Stimulated activated CD4-positive, alpha-beta T cell treated with anti-CD3 and anti-CD28 coated beads, TNF-alpha, amount 100 ng/mL, for 48 hours (primary cell): ENCODE measurements around the gene NAA10.

Source experiments
- DNase-seq, 3 donors: peaks; one replicate each; pipeline ENCODE4 v3.0.0-alpha.2; 2020; ENCODE audit warnings: low read depth in 3 of 3

NAA10 gene

GRCh38 chrX:153908219-153908860, 26.5 kb downstream of the NAA10 start:
- no peak for DNase-seq

DNA sequence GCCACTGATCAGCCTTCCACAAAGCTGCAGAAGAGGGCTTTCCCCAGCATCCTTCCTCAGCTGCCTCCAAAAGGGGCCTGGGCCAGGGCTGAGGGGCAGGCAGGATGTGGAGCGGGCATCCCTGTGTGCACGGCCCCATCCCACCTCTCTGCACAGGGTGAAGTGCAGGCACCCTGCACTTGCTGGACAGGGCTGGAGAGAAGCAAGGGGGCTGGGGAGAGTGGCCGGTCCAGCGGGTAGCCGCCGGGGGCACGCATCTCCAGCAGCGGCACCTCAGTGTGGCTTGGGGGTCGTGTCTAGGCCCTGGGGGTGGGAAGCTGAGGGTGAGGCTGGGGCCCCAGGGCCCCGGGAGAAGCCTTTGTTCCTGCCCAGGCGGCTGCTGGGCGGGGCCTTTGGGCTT, 27.4 kb downstream of the NAA10 start:
- DNase-seq: no peak

- DNase-seq: no peak
Observed at GRCh38 chrX:153906126-153906917, 28.5 kb downstream of the NAA10 start.

DNA sequence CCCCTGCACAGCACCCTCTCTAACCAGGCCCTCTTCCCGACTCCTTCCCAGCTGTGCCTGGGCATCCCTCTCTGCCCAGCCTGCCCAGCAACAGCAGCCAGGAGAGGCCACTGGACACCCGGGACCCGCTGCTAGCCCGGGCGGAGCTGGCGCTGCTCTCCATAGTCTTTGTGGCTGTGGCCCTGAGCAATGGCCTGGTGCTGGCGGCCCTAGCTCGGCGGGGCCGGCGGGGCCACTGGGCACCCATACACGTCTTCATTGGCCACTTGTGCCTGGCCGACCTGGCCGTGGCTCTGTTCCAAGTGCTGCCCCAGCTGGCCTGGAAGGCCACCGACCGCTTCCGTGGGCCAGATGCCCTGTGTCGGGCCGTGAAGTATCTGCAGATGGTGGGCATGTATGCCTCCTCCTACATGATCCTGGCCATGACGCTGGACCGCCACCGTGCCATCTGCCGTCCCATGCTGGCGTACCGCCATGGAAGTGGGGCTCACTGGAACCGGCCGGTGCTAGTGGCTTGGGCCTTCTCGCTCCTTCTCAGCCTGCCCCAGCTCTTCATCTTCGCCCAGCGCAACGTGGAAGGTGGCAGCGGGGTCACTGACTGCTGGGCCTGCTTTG, 29.2 kb downstream of the NAA10 start:
- no peak for DNase-seq

DNA sequence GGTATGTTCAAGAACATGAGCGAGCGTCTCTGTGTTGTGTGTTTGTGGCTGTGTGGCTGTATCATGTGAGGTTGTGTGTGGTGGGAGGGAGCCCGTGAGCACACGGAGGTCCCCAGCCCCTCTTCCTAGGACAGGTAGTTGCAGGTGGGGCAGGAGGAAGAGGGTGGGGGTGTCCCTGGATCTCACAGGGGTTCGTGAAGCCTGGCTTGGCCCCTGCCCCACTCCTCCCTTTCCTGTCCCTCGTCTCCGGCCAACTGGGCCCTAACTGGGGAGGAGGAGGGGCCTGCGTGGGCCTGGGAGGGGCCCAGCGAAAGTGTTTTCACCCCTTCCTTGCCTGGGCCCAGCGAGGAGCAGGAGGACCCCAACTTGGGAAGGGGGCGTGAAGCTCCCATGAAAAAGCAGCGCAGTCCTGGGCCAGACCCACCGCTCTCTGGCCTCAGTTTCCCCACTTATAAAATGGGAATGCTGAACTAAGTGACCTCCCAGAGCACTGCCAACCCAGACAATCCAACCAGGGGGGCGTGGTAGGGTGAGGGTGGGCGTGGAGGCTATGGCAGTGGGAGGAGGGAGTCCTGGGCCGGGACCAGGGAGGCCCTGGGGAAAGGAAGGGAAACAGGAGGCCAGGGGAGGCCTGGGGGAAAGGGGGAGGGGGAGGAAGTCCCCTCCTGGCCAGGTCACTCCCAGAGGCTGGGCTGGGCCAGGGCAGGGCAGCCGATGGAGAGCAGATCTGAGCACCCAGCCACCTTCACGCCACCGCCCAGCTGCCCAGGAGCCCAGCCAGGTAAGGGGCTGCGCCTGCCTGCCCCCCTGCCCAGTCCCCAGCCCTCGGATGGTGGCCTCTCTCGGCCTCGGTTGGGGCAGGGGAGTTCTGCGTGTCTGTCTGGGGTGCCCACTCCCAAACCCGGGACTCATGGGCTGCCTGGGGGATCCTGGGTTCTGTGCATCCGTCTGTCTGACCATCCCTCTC, 30.6 kb downstream of the NAA10 start, which contains the start of gene AVPR2:
AVPR2 (plus strand) TSS at position 683 of the 967 bp plus-strand sequence. CDS start 473 bp downstream, outside the sequence.
- DNase-seq: no peak

- DNase-seq: no peak
Observed at GRCh38 chrX:153903238-153903980, 31.4 kb downstream of the NAA10 start.

DNA sequence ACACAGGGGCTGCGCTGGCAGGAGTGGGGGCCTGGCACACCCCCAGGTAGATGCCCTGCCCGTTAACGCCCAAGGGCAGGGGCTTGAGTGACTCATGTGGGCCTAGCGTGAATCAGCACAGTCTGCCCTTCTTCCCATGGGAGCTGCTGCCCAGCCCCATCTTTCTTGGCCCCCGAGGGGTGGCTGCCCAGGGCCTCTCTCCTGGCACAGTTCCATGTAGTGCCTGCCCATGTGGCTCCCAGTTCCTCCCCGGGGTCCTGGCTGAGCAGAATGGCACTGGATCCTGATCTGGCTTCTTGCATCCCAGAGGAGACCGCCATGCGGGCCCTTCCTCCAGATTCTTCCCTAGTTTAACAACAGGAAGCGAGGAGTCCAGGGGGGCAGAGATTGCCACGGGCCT, 32.5 kb downstream of the NAA10 start:
- no peak for DNase-seq

- no peak for DNase-seq
Observed at GRCh38 chrX:153901753-153902140, 33.1 kb downstream of the NAA10 start.

- DNase-seq: peak in 1 of 3 donors; percentile 43
Observed at GRCh38 chrX:153900831-153901752, 33.7 kb downstream of the NAA10 start.

- DNase-seq: no peak
Observed at GRCh38 chrX:153897899-153898298, 36.9 kb downstream of the NAA10 start.

DNA sequence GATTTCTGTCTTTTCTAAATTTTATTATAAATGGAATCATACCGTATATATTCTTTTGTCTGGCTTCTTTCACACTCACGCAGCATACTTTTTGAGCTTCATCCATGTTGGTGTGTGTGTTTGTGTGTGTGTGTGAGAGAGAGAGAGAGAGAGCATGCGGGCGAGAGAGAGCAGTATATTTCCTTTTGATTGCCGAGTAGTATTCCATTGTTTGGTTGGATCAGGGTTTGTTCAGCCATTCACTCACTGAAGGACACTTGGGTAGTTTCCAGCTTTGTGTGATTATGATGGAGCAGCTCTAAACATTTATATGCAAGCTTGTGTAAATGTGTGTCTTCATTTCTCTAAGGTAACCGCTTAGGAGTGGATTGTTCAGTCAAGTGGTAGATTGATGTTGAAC, 45.7 kb downstream of the NAA10 start:
- DNase-seq: no peak

DNA sequence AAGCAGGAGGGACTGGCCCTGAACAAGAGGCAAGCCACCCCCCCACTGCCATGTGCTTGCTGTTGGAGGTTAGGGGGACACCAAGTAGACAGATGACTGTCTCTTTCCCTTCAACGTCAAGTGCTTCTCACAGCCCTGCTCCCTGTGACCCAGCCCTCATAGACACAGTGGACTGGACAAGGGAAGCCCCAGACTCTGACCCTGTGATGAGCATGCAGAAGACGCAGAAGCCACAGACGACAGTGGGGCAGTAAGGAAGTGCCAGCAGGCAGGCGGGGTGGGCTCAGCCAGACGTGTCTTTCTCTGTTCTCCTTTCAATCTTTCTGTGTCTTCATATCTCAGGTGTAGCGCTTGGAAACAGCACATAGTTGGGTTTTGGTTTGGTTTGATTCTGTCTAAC, 46.5 kb downstream of the NAA10 start:
- DNase-seq: no peak

DNA sequence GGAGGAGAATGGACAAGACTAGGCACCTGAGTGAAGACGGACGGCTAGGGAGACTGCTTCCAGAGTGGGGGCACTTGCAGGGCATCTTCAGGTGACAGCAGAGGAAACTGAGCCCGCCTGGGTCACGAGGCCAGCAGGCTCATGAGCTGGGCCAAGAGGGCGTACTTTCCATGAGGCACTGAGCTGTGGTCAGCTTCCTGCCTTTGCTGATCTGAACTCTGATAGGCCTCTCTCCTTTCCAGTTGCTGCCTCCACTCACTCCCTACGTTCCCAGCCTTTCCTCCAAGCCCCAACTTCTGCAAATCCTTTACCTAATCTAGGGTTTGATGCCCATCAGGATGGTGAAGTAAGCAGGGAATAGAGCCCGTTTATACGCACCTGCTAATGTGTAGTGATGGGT, 47.5 kb downstream of the NAA10 start:
- DNase-seq: no peak

DNA sequence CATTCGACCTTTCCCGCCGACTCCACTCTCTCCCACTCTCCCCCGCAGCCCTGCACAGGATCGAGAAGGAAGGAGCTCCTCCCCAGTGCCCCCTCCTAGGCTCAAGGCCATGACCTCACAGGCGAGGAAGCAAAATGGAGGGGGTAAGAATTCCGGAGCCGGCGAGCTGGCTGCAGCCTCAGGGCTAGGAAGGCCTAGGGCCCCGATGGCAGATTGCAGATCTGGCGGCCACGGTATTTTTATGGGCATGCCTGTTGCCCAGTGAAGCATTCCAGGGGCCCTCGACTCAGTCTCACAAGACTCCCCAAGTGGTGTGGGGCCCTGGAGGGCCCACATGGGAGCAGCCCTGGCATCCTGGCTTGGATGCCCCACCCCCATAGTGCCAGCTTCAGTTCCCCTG, 47.9 kb downstream of the NAA10 start:
- DNase-seq: no peak

GRCh38 chrX:153885968-153886903, 48.6 kb downstream of the NAA10 start, which contains the start of gene L1CAM:
TSS of gene L1CAM (minus strand) at chrX:153886173. CDS start at chrX:153875836, 10,337 bp downstream.
- no peak for DNase-seq

- no peak for DNase-seq
Observed at GRCh38 chrX:153885208-153885787, 49.5 kb downstream of the NAA10 start.

DNA sequence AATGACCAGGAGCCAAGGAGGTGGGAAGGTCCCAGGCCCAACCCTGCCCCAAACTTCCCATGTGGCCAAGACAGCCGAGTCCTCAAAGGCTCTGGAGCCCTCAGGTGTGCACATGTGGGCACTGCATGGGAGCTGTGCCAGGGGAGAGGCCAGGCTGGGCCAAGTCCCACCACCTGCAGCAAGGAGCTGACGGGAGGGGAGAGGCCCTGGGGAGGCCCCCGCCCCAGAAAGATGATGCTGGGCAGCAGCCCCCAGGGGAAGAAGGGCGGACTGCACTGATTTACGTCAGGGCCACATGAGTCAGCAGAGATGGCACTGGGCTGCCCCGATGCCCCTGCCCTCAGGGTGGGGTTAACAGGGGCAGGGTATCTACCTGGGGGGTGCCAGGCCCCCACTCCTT, 50.2 kb downstream of the NAA10 start:
- no peak for DNase-seq

- no peak for DNase-seq
Observed at GRCh38 chrX:153884136-153884535, 50.7 kb downstream of the NAA10 start.
